ENCODE results near the gene SLC46A1.
"Not testable (repeated sequence)": the region's sequence is repeated elsewhere in the genome, so short reads cannot be mapped to it uniquely, and the experiment has no call there.

The SLC46A1 gene

GRCh38 chr17:28405632-28406472 lies at the start of gene SLC46A1:
SLC46A1 (minus strand) TSS chr17:28406212; CDS start chr17:28406114, 98 bp downstream.
- peak in 1 of 2 experiments; percentile 70 for DNase-seq (ENCODE audit: low read depth in 2 of 2)

- no peak for DNase-seq (ENCODE audit: low read depth in 2 of 2)
Measured at GRCh38 chr17:28449859-28450258, 43.8 kb upstream of the SLC46A1 start.

DNA sequence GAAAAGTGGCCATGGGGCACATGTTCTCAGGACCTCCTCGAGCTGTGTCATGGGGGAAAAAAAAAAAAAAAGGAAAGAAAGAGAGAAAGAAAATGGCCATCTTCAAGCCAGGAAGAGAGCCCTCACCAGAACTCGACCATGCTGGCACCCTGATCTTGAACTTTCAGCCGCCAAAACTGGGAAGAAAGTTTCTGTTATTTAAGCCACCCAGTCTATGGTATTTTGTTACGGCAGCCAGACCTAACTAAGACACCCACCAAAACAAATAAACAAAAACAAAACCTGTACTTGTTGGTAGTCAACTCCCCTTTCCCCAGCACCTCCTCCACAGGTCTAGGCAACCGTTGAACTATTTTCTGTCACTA lies 41.4 kb upstream of the SLC46A1 start:
- DNase-seq (ENCODE audit: low read depth in 2 of 2), result no peak

DNA sequence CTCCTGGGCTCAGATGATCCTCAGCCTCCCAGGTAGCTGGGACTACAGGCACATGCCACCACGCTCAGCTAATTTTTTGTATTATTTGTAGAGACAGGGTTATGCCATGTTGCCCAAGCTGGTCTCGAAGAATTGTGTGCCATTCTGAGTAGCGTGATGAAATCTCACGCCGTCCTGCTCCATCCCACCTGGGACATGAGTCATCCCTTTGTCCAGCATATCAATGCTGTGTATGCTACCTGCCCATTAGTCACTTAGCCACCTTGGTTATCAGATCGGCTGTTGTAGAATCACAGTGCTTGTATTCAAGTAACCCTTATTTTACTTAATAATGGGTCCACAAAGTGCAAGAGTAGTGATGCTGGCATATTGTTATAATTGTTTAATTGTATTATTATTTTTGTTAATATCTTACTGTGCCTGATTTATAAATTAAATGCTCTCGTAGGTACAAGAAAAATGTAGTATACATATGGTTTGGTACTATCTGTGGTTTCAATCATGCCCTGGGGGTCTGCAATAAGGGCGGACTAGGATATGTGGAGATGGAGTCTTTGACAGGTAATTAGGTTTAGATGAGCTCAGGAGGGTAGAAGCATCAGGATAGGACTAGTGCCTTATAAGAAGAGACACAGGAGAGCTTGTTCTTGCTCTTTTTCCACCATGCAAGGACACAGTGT lies 40.8 kb upstream of the SLC46A1 start:
- no peak for DNase-seq (ENCODE audit: low read depth in 2 of 2)

GRCh38 chr17:28443901-28444638 lies 38.1 kb upstream of the SLC46A1 start:
- DNase-seq (ENCODE audit: low read depth in 2 of 2), result no peak

- DNase-seq (ENCODE audit: low read depth in 2 of 2), result not testable (repeated sequence)
Measured at GRCh38 chr17:28434326-28434725, 28.3 kb upstream of the SLC46A1 start.

GRCh38 chr17:28433721-28434120 lies 27.7 kb upstream of the SLC46A1 start:
- no peak for DNase-seq (ENCODE audit: low read depth in 2 of 2)

DNA sequence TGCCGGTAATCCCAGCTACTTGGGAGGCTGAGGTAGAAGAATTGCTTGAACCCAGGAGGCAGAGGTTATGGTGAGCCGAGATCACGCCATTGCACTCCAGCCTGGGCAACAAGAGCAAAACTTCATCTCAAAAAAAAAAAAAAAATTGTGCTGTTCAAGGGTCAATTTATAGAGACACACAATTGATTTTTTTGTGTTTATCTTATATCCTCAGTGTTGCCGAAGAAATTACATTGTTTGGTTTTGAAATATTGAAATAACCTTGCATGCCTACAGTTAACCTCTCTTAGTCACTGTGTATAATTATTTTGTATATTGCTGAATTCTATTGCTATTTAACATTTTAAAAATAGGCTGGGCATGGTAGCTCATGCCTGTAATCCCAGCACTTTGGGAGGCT lies 22.0 kb upstream of the SLC46A1 start:
- not testable (repeated sequence) for DNase-seq (ENCODE audit: low read depth in 2 of 2)

- DNase-seq (ENCODE audit: low read depth in 2 of 2), result no peak
Measured at GRCh38 chr17:28427371-28427770, 21.4 kb upstream of the SLC46A1 start.

DNA sequence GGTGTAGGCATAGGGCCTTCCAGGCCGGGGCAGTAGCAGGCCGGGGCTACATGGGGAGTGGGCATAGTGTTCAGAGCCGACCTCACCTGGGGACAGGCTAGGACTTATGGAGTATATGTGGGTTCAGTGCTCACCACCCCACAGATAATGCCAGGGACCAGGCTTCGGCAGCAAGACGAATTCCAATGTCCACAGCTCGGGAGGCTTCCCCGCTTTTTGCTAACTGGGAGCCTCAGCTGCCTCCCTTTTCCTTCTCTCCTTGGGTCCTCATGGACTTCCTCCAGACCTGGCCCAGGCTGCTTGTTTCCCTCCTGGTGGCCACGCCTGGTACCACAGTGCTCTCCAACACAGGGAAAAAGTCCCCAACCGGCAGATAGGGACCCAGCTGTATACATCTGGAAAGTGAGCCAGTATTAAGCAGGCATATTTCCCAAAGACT lies 20.1 kb upstream of the SLC46A1 start:
- no peak for DNase-seq (ENCODE audit: low read depth in 2 of 2)

GRCh38 chr17:28425206-28425605 lies 19.2 kb upstream of the SLC46A1 start:
- no peak for DNase-seq (ENCODE audit: low read depth in 2 of 2)

DNA sequence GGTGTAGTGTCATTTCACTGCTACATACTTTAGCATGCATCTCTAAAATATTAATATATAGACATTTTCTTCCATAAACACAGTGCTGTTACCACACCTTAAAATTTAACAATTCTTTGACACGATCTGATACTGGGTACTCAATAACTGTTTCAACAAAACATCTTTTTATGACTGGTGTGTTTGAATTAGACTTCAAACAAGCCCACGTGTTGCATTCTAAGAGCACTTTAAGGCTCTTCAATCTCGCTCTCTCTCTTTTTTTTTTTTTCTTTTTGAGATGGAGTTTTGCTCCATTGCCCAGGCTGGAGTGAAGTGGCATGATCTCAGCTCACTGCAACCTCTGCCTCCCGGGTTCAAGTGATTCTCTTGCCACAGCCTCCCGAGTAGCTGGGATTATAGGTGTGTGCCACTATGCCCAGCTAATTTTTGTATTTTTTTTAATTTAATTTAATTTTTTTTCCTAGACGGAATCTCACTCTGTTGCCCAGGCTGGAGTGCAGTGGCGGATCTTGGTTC lies 15.8 kb upstream of the SLC46A1 start:
- no peak for DNase-seq (ENCODE audit: low read depth in 2 of 2)

DNA sequence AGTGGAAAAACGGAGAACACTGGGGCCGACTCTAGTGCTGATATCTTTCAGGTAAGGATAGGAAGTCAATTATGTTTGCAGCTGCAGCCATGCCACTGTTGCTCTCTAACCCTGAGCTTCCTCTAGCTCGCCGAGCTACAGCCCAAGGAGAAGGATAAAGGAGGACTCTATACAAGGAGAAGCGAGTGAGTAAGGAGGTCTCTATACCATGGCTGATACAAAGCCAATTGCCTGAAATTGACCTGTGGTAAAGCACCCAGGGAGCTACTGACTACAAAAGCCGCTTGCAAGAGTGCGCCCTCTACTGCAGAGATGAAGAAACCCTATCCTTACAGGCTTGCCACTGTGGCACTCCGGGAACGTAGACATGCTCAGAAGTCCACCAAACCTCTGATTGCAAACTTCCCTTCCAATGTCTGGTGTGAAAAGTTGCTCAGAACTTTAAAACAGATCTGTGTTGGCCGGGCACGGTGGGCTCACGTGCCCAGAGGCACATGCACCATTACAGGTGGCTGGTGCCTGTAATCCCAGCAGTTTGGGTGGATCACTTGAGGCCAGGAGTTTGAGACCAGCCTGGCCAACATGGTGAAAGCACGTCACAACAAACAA lies 10.8 kb upstream of the SLC46A1 start:
- peak; percentile 24 to 48 for DNase-seq (ENCODE audit: low read depth in 2 of 2)

GRCh38 chr17:28415886-28416285 lies 9.9 kb upstream of the SLC46A1 start:
- no peak for DNase-seq (ENCODE audit: low read depth in 2 of 2)

- no peak for DNase-seq (ENCODE audit: low read depth in 2 of 2)
Measured at GRCh38 chr17:28413804-28414203, 7.8 kb upstream of the SLC46A1 start.

GRCh38 chr17:28412099-28412498 lies 6.1 kb upstream of the SLC46A1 start:
- DNase-seq (ENCODE audit: low read depth in 2 of 2), result no peak

GRCh38 chr17:28407974-28408306 lies 1.9 kb upstream of the SLC46A1 start:
- DNase-seq (ENCODE audit: low read depth in 2 of 2), result no peak

- DNase-seq (ENCODE audit: low read depth in 2 of 2), result no peak
Measured at GRCh38 chr17:28407130-28407973, 1.3 kb upstream of the SLC46A1 start.

GRCh38 chr17:28406473-28406814 lies 432 bp upstream of the SLC46A1 start:
- no peak for DNase-seq (ENCODE audit: low read depth in 2 of 2)

DNA sequence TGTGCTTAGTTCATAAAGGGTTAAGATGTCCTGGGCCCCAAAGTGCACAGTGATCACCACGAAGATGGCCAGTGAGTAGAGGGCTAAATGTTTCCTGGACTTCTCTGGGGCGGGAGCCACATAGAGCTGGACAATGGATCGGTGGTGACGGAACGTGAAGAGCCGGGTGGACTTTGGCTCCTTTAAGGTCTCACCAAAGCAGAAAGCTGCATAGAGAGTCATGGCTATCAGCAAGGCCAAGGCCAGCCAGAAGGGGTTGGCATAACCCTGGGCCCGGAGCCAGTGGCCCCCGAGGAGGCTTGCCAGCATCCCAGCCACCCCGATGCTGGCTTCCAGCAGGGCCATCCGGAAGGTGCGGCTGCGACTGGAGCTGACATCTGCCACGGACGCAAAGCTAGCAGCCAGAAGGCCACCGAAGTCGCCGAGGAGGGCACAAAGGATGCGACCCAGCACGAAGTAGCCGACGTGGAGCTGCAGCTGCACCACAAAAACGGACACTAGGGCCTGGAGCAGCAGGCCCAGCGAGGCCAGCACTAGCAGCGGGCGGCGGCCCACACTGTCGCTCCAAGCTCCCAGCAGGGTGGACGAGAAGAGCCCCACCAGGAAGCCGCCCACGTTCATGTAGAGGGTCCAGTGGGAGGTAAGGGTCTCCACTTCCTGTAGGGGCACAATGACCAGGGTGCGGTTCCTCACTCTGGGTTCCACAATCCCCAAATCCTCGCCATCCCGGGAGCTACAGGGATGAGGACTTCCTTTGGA lies 1.0 kb downstream of the SLC46A1 start:
- DNase-seq (ENCODE audit: low read depth in 2 of 2), result no peak
